AML-193 (cell line): ENCODE results near the gene ACADL.

Source experiments
- DNase-seq, 2 experiments: peaks; one replicate each; lab custom pipeline; 2025; lab: John Stamatoyannopoulos, UW

ACADL gene

GRCh38 chr2:210224941-210225672, at the start of gene ACADL:
Gene ACADL (minus strand): TSS chr2:210225447. CDS start chr2:210225263, 184 bp downstream.
- DNase-seq, result no peak

- DNase-seq, result no peak
Observed at GRCh38 chr2:210271300-210271699, 46.1 kb upstream of the ACADL start.

DNA sequence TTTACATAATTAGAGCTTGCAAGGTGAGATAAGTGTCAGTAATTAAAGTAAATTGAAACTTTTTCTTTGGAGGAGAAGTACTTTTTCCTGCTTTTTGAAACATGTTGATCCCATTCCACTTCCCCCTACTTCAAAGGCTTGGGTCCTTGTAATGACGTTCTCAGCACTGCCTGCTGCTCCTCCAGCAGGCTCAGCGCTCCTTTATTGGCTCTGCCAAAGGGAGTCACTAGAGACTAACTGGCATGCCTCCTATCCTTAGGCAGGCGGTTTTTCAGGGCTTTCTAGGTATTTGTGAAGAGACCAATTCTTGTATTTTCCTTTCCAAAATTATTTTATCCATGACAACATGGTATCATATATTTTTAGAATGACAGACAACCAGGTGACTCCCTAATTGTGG, 43.9 kb upstream of the ACADL start:
- no peak for DNase-seq

DNA sequence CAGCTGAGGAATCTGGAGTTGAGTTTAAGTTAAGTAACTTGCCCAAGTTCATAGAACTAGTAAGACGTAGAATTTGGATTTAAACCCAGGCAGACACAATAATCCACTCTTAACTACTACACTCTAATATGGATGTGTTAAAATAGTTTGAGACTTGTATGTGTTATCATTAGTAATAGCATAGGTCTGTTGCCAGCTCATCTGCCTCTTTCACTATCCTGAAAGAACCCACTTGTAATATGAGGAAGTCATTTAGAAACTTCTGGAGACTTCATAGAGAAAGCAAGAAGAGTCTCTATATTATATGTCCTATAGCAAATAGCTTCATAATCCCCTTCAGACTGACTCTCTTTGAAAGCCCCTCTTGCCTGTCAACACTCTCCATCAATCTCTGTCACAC, 43.0 kb upstream of the ACADL start:
- DNase-seq, result no peak

DNA sequence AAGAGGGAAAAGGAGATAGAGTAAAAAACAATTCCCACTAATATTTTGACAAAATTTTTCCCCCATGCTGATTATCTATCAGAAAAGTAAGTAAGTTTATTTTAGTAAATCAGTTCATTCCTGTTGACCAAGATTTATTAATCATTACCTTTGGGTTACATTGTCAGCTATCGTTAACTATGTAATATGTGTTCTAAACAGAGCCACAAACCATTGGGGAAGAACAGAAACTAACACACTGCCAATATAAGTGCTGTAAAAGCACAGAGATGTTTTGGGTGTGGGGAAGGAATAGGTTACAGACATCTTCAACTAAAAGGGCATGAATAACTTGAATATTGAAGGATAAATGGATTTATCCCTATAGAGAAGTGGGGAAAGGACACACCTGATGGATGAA, 42.5 kb upstream of the ACADL start:
- no peak for DNase-seq

DNA sequence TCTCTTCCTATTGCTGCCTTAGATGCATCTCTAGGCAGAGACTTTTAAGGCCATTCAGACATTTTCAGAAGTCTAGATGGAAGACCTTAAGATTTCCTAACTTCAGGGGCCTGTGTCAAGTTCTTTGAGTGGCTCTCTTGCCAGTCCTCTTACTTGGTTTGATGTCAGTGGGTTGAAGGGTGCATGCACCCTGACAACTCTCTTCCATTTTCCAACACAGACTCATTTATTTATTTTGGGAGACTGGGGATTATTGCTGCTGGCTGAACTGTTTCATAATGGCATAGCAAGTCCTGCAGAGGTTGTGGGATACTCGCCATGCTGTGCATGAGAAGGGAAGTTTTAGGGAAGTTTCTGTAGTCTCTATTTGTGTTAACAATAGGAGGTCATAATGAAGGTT, 39.0 kb upstream of the ACADL start:
- DNase-seq, result no peak

GRCh38 chr2:210263841-210264240, 38.6 kb upstream of the ACADL start:
- DNase-seq, result no peak

DNA sequence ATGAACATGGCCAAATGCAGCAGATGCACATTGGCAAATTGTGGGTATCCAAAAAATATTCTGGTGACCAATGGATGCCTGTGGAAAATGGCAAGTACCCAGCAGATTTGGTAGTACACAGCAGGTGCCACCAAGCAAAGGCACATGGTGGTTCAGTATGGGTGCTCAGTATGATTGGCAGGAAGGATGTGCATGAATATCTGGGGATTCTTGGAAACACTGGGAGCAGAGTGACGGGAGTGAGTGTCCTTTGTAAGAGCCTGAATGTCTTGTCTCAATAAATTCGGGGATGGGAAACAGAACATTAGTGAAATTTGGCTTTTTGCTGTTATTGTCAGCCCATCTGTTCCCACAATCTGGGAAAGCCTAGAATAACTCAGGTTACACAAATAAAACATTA, 36.8 kb upstream of the ACADL start:
- no peak for DNase-seq

GRCh38 chr2:210259687-210260086, 34.4 kb upstream of the ACADL start:
- no peak for DNase-seq

- no peak for DNase-seq
Observed at GRCh38 chr2:210252699-210253606, 27.7 kb upstream of the ACADL start.

DNA sequence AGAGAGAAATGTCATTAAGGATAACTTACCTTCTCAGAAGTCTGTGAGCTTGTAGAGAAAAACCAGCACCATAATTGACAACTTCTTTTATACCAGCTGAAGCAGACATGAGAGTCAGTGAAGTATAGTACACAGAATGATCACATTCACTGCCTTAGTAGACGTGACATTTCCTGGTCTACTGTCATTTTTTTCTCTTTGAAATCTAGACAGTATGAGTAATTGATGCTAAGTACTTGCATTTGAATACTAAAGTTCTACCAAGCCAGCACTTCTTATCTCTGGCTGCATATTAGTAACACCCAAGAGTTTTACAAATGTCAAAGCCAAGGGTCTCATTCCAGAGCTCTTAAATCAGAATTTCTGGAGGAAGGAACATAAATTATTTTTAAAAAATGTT, 25.4 kb upstream of the ACADL start:
- no peak for DNase-seq

DNA sequence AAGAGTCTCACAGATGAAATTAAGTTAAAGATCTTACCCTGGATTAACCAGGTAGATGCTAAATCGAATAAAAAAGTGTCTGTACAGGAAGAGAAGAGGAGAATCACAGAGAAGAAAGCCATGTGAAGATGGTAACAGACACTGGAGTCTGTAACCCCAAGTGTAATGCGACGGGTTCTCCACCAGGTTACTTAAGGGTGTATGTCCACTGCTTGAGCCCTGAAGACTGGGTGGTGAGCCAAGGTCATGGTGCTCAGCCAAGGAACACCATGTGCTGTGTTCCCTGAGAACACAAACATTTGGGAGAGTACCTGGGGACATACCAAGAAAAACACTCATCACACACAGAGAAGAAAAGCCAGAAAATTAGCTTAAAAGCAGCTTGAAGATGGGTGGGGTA, 8.2 kb upstream of the ACADL start:
- DNase-seq, result no peak

DNA sequence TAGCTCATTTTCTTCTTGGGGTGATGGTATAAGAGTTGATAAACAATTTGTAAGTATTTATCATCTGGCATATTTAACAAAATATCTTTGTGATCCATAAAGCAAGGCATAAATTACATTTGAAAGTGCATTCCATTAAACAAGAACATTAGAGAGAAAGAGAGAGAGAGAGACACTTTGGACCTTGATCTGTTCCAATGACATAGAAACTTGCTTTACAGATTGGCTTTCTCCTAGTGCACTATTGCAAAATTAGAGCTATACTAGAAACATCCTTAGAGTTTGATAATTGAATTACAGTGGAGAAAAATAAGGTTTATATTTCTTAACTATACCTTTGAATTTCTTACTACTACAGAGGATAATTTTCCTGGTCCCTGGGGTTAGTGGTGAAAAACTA, 5.7 kb upstream of the ACADL start:
- DNase-seq, result no peak

GRCh38 chr2:210230518-210230917, 5.3 kb upstream of the ACADL start:
- no peak for DNase-seq

DNA sequence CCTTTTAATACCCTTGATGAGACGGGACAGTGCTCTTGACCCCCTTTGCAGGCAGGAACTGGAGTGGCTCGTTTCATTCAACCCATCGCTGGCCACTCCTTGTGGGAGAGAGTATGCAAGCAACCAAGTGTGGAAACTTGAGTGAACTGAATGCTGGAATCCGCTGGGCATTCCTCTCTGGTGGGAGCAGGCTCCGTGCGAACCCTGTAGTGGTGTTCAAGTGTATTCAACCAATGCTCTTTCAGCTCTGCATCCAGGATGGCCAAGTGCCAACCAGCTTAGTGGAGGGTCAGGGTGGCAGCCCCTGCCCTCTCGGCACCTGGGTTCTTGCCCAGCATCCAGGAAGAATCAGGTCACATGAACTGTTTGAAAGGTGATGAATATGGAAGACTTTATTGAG, 3.3 kb upstream of the ACADL start:
- no peak for DNase-seq

DNA sequence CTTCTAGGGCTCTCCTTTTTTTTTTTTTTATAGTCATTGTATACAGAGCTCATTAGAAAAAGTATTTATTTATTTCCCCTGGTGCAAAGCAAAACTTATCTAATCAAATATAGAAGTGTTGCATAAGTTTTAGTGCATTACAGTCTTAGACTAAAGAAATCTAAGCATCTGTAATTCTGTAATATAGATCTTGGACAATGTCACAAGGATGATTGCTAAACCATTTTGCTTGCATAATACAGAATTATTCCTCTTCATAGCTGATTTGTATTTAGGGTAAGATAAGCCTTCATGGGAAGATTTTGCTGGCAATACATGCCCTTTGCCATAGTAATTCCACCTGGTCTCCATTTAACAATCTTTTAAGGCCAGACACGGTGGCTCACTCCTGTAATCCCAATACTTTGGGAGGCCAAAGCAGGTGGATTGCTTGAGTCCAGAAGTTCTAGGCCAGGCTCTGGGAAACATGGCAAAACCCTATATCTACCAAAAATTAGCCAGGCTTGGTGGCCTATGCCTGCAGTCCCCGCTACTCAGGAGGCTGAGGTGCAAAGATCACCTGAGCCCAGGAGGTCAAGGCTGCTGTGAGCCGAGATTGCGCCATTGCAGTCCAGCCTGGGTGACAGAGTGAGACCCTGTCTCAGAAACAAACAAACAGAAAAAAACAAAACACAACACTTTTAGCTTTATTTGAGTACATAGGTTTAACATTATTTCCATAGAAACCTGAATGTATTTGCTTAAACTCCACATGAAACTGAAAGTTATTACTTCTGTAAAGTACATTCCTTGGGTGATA, 2.2 kb upstream of the ACADL start:
- DNase-seq, result no peak

GRCh38 chr2:210226223-210226622, 976 bp upstream of the ACADL start:
- no peak for DNase-seq

- no peak for DNase-seq
Observed at GRCh38 chr2:210224591-210224940, 681 bp downstream of the ACADL start.

- DNase-seq, result no peak
Observed at GRCh38 chr2:210215120-210215519, 10.1 kb downstream of the ACADL start.

GRCh38 chr2:210210185-210210584, 15.1 kb downstream of the ACADL start:
- no peak for DNase-seq

DNA sequence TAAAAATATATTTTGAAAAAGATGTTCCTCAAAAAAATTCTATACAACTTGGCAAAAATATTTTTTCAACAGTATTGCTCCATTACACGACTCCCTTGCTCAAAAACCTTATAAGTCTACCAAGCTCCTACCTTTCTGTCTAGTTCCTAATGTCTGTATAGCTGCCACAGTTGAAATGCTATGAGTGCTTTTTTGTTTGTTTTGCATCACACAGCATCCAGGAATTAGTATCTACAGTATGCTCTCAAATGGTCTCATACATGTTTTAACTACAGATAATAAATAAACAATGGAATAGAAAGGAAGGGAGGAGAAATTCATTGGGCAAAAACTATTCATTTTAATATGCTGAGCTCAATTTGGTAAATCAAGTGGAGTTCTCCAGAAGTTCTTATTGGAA, 17.3 kb downstream of the ACADL start:
- DNase-seq, result no peak

DNA sequence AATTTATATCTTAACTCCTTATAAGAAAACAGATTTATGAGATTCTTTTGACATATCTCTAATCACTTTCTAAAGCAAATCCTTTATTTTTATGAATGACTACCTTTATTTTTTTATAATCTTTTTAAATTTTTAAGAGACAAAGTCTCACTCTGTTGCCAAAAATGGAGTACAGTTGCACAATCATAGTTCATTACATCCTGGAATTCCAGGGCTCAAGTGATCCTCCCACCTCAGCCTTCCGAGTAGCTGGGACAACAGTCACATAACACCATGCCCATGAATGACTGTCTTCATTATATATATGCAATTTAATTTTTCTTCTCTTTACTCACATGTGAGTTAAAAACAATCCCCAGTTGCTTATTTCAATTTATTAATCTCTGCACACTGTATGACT, 21.7 kb downstream of the ACADL start:
- no peak for DNase-seq

GRCh38 chr2:210203147-210203546, 22.1 kb downstream of the ACADL start:
- no peak for DNase-seq
